Measurements from ENCODE around the gene ZNF689.

The ZNF689 gene

GRCh38 chr16:30574678-30575077 lies 35.5 kb downstream of the ZNF689 start:
- WGBS, 2 experiments, result 87 to 95% methylated on average over 1 of the region's 1 CpG

GRCh38 chr16:30571445-30572322 lies 38.5 kb downstream of the ZNF689 start, which contains the start of gene ZNF688:
Gene ZNF688, minus strand, starts transcription at chr16:30571714. Its CDS starts 85 bp downstream, at chr16:30571629.
- Histone ChIP-seq H3K9me3 (ENCODE audit: control insufficient read depth, low read length) (no peaks in the 10 kb centered on the region), H3K27ac (ENCODE audit: insufficient read depth, low read depth, low read length, poor library complexity, severe bottlenecking) (peak within 1 kb of the TSS; percentile 71), H3K4me1 (ENCODE audit: control insufficient read depth, insufficient read depth, low read length) (no peaks in the 10 kb centered on the region), H3K36me3 (ENCODE audit: control insufficient read depth, insufficient read depth, low read length) (no peaks in the 10 kb centered on the region), H3K27me3 (ENCODE audit: control insufficient read depth, insufficient read depth, low read length, poor library complexity, severe bottlenecking) (no peaks in the 10 kb centered on the region), H3K4me3 (ENCODE audit: insufficient read depth, low read depth, low read length) (peak within 1 kb of the TSS; percentile 77)
- WGBS, 2 experiments, result 0% methylated on average over 67 of the region's 67 CpGs

More at GRCh38 chr16:30574678-30575077, 35.5 kb downstream of the ZNF689 start:
- Histone ChIP-seq H3K27me3 (ENCODE audit: control insufficient read depth, insufficient read depth, low read length, poor library complexity, severe bottlenecking) (no peaks in the 10 kb centered on the region), H3K36me3 (ENCODE audit: control insufficient read depth, insufficient read depth, low read length) (peaks cover 4% of the 10 kb centered on the region), H3K9me3 (ENCODE audit: control insufficient read depth, low read length) (no peaks in the 10 kb centered on the region), H3K4me1 (ENCODE audit: control insufficient read depth, insufficient read depth, low read length) (no peaks in the 10 kb centered on the region), H3K4me3 (ENCODE audit: insufficient read depth, low read depth, low read length) (no peak overlapping the region), H3K27ac (ENCODE audit: insufficient read depth, low read depth, low read length, poor library complexity, severe bottlenecking) (no peak overlapping the region)

GRCh38 chr16:30570636-30571444 lies 39.3 kb downstream of the ZNF689 start:
- Histone ChIP-seq H3K27ac (ENCODE audit: insufficient read depth, low read depth, low read length, poor library complexity, severe bottlenecking) (no peak overlapping the region), H3K36me3 (ENCODE audit: control insufficient read depth, insufficient read depth, low read length) (no peaks in the 10 kb centered on the region), H3K4me3 (ENCODE audit: insufficient read depth, low read depth, low read length) (peak overlapping the region; percentile 77), H3K9me3 (ENCODE audit: control insufficient read depth, low read length) (no peaks in the 10 kb centered on the region), H3K4me1 (ENCODE audit: control insufficient read depth, insufficient read depth, low read length) (no peaks in the 10 kb centered on the region), H3K27me3 (ENCODE audit: control insufficient read depth, insufficient read depth, low read length, poor library complexity, severe bottlenecking) (no peaks in the 10 kb centered on the region)
- 19 to 21% methylated on average over 21 to 22 of the region's 22 CpGs for WGBS, 2 experiments

- no peaks in the 10 kb centered on the region for H3K9me3 ChIP-seq (ENCODE audit: control insufficient read depth, low read length)
- H3K27ac ChIP-seq (ENCODE audit: insufficient read depth, low read depth, low read length, poor library complexity, severe bottlenecking), result no peak overlapping the region
- H3K27me3 ChIP-seq (ENCODE audit: control insufficient read depth, insufficient read depth, low read length, poor library complexity, severe bottlenecking), result no peaks in the 10 kb centered on the region
- H3K4me1 ChIP-seq (ENCODE audit: control insufficient read depth, insufficient read depth, low read length), result no peaks in the 10 kb centered on the region
- no peaks in the 10 kb centered on the region for H3K36me3 ChIP-seq (ENCODE audit: control insufficient read depth, insufficient read depth, low read length)
- H3K4me3 ChIP-seq (ENCODE audit: insufficient read depth, low read depth, low read length), result no peak overlapping the region
- WGBS, 2 experiments, result 95% methylated on average over 44 of the region's 44 CpGs
Observed at GRCh38 chr16:30569746-30570635, 40.2 kb downstream of the ZNF689 start.

GRCh38 chr16:30569281-30569680 lies 40.9 kb downstream of the ZNF689 start:
- 85 to 86% methylated on average over 3 of the region's 3 CpGs for WGBS, 2 experiments
- Histone ChIP-seq H3K4me1 (ENCODE audit: control insufficient read depth, insufficient read depth, low read length) (no peaks in the 10 kb centered on the region), H3K36me3 (ENCODE audit: control insufficient read depth, insufficient read depth, low read length) (no peaks in the 10 kb centered on the region), H3K9me3 (ENCODE audit: control insufficient read depth, low read length) (no peaks in the 10 kb centered on the region), H3K27me3 (ENCODE audit: control insufficient read depth, insufficient read depth, low read length, poor library complexity, severe bottlenecking) (no peaks in the 10 kb centered on the region), H3K4me3 (ENCODE audit: insufficient read depth, low read depth, low read length) (no peak overlapping the region), H3K27ac (ENCODE audit: insufficient read depth, low read depth, low read length, poor library complexity, severe bottlenecking) (no peak overlapping the region)

- Histone ChIP-seq H3K27ac (ENCODE audit: insufficient read depth, low read depth, low read length, poor library complexity, severe bottlenecking) (no peak overlapping the region), H3K4me3 (ENCODE audit: insufficient read depth, low read depth, low read length) (no peak overlapping the region), H3K9me3 (ENCODE audit: control insufficient read depth, low read length) (no peaks in the 10 kb centered on the region), H3K4me1 (ENCODE audit: control insufficient read depth, insufficient read depth, low read length) (no peaks in the 10 kb centered on the region), H3K27me3 (ENCODE audit: control insufficient read depth, insufficient read depth, low read length, poor library complexity, severe bottlenecking) (no peaks in the 10 kb centered on the region), H3K36me3 (ENCODE audit: control insufficient read depth, insufficient read depth, low read length) (no peaks in the 10 kb centered on the region)
- 86 to 91% methylated on average over 6 of the region's 6 CpGs for WGBS, 2 experiments
Observed at GRCh38 chr16:30567991-30568638, 42.1 kb downstream of the ZNF689 start.

GRCh38 chr16:30567160-30567990 lies 42.8 kb downstream of the ZNF689 start:
- Histone ChIP-seq H3K4me3 (ENCODE audit: insufficient read depth, low read depth, low read length) (no peak overlapping the region), H3K27ac (ENCODE audit: insufficient read depth, low read depth, low read length, poor library complexity, severe bottlenecking) (no peak overlapping the region)

GRCh38 chr16:30566531-30566930 lies 43.7 kb downstream of the ZNF689 start:
- no peak overlapping the region for H3K27ac ChIP-seq (ENCODE audit: insufficient read depth, low read depth, low read length, poor library complexity, severe bottlenecking)
- no peaks in the 10 kb centered on the region for H3K4me1 ChIP-seq (ENCODE audit: control insufficient read depth, insufficient read depth, low read length)
- H3K36me3 ChIP-seq (ENCODE audit: control insufficient read depth, insufficient read depth, low read length), result no peaks in the 10 kb centered on the region
- H3K9me3 ChIP-seq (ENCODE audit: control insufficient read depth, low read length), result no peaks in the 10 kb centered on the region
- no peaks in the 10 kb centered on the region for H3K27me3 ChIP-seq (ENCODE audit: control insufficient read depth, insufficient read depth, low read length, poor library complexity, severe bottlenecking)
- H3K4me3 ChIP-seq (ENCODE audit: insufficient read depth, low read depth, low read length), result no peak overlapping the region
- WGBS, 2 experiments, result 91 to 94% methylated on average over 4 of the region's 4 CpGs

More at GRCh38 chr16:30567160-30567990, 42.8 kb downstream of the ZNF689 start:
- H3K27me3 ChIP-seq (ENCODE audit: control insufficient read depth, insufficient read depth, low read length, poor library complexity, severe bottlenecking), result no peaks in the 10 kb centered on the region
- no peaks in the 10 kb centered on the region for H3K9me3 ChIP-seq (ENCODE audit: control insufficient read depth, low read length)
- 91 to 92% methylated on average over 14 of the region's 14 CpGs for WGBS, 2 experiments
- no peaks in the 10 kb centered on the region for H3K4me1 ChIP-seq (ENCODE audit: control insufficient read depth, insufficient read depth, low read length)
- H3K36me3 ChIP-seq (ENCODE audit: control insufficient read depth, insufficient read depth, low read length), result no peaks in the 10 kb centered on the region

GRCh38 chr16:30565984-30566383 lies 44.2 kb downstream of the ZNF689 start:
- no peak overlapping the region for H3K4me3 ChIP-seq (ENCODE audit: insufficient read depth, low read depth, low read length)
- no peak overlapping the region for H3K27ac ChIP-seq (ENCODE audit: insufficient read depth, low read depth, low read length, poor library complexity, severe bottlenecking)
- H3K9me3 ChIP-seq (ENCODE audit: control insufficient read depth, low read length), result no peaks in the 10 kb centered on the region
- WGBS, 2 experiments, result 88 to 91% methylated on average over 8 of the region's 8 CpGs
- no peaks in the 10 kb centered on the region for H3K36me3 ChIP-seq (ENCODE audit: control insufficient read depth, insufficient read depth, low read length)
- no peaks in the 10 kb centered on the region for H3K4me1 ChIP-seq (ENCODE audit: control insufficient read depth, insufficient read depth, low read length)
- H3K27me3 ChIP-seq (ENCODE audit: control insufficient read depth, insufficient read depth, low read length, poor library complexity, severe bottlenecking), result no peaks in the 10 kb centered on the region

All from ectodermal cell (in vitro differentiated cells).